Stimulated activated CD4-positive, alpha-beta T cell treated with anti-CD3 and anti-CD28 coated beads, TNF-alpha, amount 100 ng/mL, for 4 hours (primary cell): ENCODE measurements around the gene CTIF.

Experiments used
- DNase-seq, 3 experiments: peaks; one replicate each; pipeline ENCODE4 v3.0.0-alpha.2; 2020; ENCODE audit warnings: low read depth in 3 of 3

CTIF gene

GRCh38 chr18:48773821-48774220, 235.0 kb downstream of the CTIF start:
- DNase-seq: no peak

GRCh38 chr18:48774941-48775340, 236.1 kb downstream of the CTIF start:
- DNase-seq: no peak

- no peak for DNase-seq
Measured at GRCh38 chr18:48775372-48776155, 236.7 kb downstream of the CTIF start.

- no peak for DNase-seq
Measured at GRCh38 chr18:48776156-48776555, 237.3 kb downstream of the CTIF start.

GRCh38 chr18:48776641-48777025, 237.8 kb downstream of the CTIF start:
- no peak for DNase-seq

GRCh38 chr18:48777026-48777743, 238.4 kb downstream of the CTIF start:
- DNase-seq: peak; percentile 34 to 64 (median 38)

GRCh38 chr18:48777744-48778116, 238.9 kb downstream of the CTIF start:
- DNase-seq: no peak

- no peak for DNase-seq
Measured at GRCh38 chr18:48778344-48779011, 239.6 kb downstream of the CTIF start.

- DNase-seq: no peak
Measured at GRCh38 chr18:48779462-48779861, 240.6 kb downstream of the CTIF start.

- no peak for DNase-seq
Measured at GRCh38 chr18:48780201-48780912, 241.5 kb downstream of the CTIF start.

GRCh38 chr18:48780913-48781162, 242.0 kb downstream of the CTIF start:
- DNase-seq: no peak

- DNase-seq: no peak
Measured at GRCh38 chr18:48781163-48781987, 242.5 kb downstream of the CTIF start.

- no peak for DNase-seq
Measured at GRCh38 chr18:48781988-48782363, 243.1 kb downstream of the CTIF start.

GRCh38 chr18:48782381-48782861, 243.6 kb downstream of the CTIF start:
- no peak for DNase-seq

GRCh38 chr18:48783616-48784520, 245.0 kb downstream of the CTIF start:
- no peak for DNase-seq

- no peak for DNase-seq
Measured at GRCh38 chr18:48784656-48785055, 245.8 kb downstream of the CTIF start.

GRCh38 chr18:48785091-48785614, 246.3 kb downstream of the CTIF start:
- DNase-seq: no peak

- no peak for DNase-seq
Measured at GRCh38 chr18:48785736-48786454, 247.1 kb downstream of the CTIF start.

- DNase-seq: no peak
Measured at GRCh38 chr18:48786455-48787202, 247.8 kb downstream of the CTIF start.
